Colonic mucosa (tissue), 4 donors: Measurements from ENCODE around the gene PDE4D. TPM values are rescaled to one million over a fixed set of nuclear protein-coding genes. Genes with fewer than 3 reads are reported as not detected.

Experiments
- DNase-seq: peaks from one replicate; pipeline ENCODE4 v3.0.0-alpha.2; 2020
- H3K27ac ChIP-seq: fragments of 200-600 bp; one replicate; pipeline ENCODE4 v1.8.0; 2021
- H3K27me3 ChIP-seq: fragments of 200-600 bp; one replicate; pipeline ENCODE4 v1.8.0; 2021
- H3K36me3 ChIP-seq: fragments of 200-600 bp; one replicate; pipeline ENCODE4 v1.8.0; 2021
- H3K4me1 ChIP-seq: fragments of 200-600 bp; one replicate; pipeline ENCODE4 v1.8.0; 2021; ENCODE audit warnings: mild to moderate bottlenecking
- H3K4me3 ChIP-seq: fragments of 200-600 bp; one replicate; pipeline ENCODE4 v1.8.0; 2021
- H3K9ac ChIP-seq, 2 donors: one replicate each; pipeline ENCODE4 v1.7.0; 2013; ENCODE audit warnings: control low read depth in 2 of 2, low read depth in 2 of 2, low read length in 2 of 2
- H3K9me3 ChIP-seq: fragments of 200-600 bp; one replicate; pipeline ENCODE4 v1.8.0; 2021
- CTCF ChIP-seq: fragments of 200-600 bp; IDR thresholded peaks from one replicate; pipeline ENCODE4 v1.8.0; 2022; ENCODE audit warnings: antibody characterized with exemption, mild to moderate bottlenecking
- intact Hi-C: fragments of 100-400 bp; cut with DNase I; formaldehyde crosslinking; loops from one replicate; pipeline ENCODE4 v1.14.1; 2022
- total RNA-seq, 2 donors: library from RNA; stranded (reverse); fragmentation: NEBNext Ultra II Directional in 1 of 2; extraction: Animal tissue kit (Norgen Biotek cat#: 25700) in 1 of 2; gene quantifications; one replicate each; pipeline ENCODE4 v1.2.1, GENCODE V29; 2021
- donor health status: healthy.
- donor health status: DM: no; HTN: no; CAD: no.
- donor health status: DM: no; HTN: no; CAD: no.

PDE4D gene
- total RNA-seq, 2 donors from 2014 or later = 23.1 to 53.7 TPM

GRCh38 chr5:59516161-59516560 lies 377.4 kb downstream of the PDE4D start:
- DNase-seq = no peak
- intact Hi-C loops = no loop called here
- no peak overlapping the region for H3K27ac ChIP-seq
- no peaks in the 10 kb centered on the region for H3K4me1 ChIP-seq
- H3K27me3 ChIP-seq = no peaks in the 10 kb centered on the region
- TF ChIP-seq CTCF = no peak
- H3K4me3 ChIP-seq = no peak overlapping the region
- H3K9ac ChIP-seq = no peak overlapping the region
- H3K36me3 ChIP-seq = no peaks in the 10 kb centered on the region
- H3K9me3 ChIP-seq = no peaks in the 10 kb centered on the region

GRCh38 chr5:59506285-59506877 lies 387.1 kb downstream of the PDE4D start:
- Histone ChIP-seq H3K27me3 (no peaks in the 10 kb centered on the region), H3K27ac (no peak overlapping the region), H3K36me3 (no peaks in the 10 kb centered on the region), H3K9me3 (no peaks in the 10 kb centered on the region), H3K9ac (no peak overlapping the region), H3K4me1 (no peaks in the 10 kb centered on the region), H3K4me3 (no peak overlapping the region)
- DNase-seq = no peak
- peak; percentile 43 for TF ChIP-seq CTCF
- intact Hi-C loops = loop anchor here (5.0 kb wide), 1 partner anchor 161 kb away; no protein-coding TSS in a partner anchor

GRCh38 chr5:59504043-59504442 lies 389.5 kb downstream of the PDE4D start:
- Histone ChIP-seq H3K27ac (no peak overlapping the region), H3K9ac (no peak overlapping the region), H3K4me3 (no peak overlapping the region), H3K9me3 (no peaks in the 10 kb centered on the region), H3K36me3 (no peaks in the 10 kb centered on the region), H3K4me1 (no peaks in the 10 kb centered on the region), H3K27me3 (no peaks in the 10 kb centered on the region)
- intact Hi-C loops = loop anchor here (5.0 kb wide), 1 partner anchor 112 kb away; no protein-coding TSS in a partner anchor
- TF ChIP-seq CTCF = no peak
- no peak for DNase-seq

GRCh38 chr5:59503220-59503619 lies 390.3 kb downstream of the PDE4D start:
- intact Hi-C loops = loop anchor here (5.0 kb wide), 1 partner anchor 111 kb away; no protein-coding TSS in a partner anchor
- Histone ChIP-seq H3K36me3 (no peaks in the 10 kb centered on the region), H3K27me3 (no peaks in the 10 kb centered on the region), H3K4me3 (no peak overlapping the region), H3K9ac (no peak overlapping the region), H3K4me1 (no peaks in the 10 kb centered on the region), H3K27ac (no peak overlapping the region), H3K9me3 (no peaks in the 10 kb centered on the region)
- no peak for DNase-seq
- TF ChIP-seq CTCF = no peak

- intact Hi-C loops = loop anchor here (5.0 kb wide), 1 partner anchor 109 kb away; no protein-coding TSS in a partner anchor
- Histone ChIP-seq H3K36me3 (no peaks in the 10 kb centered on the region), H3K9ac (no peak overlapping the region)
Observed at GRCh38 chr5:59501316-59501715, 392.2 kb downstream of the PDE4D start.

More at GRCh38 chr5:59501316-59501715, 392.2 kb downstream of the PDE4D start:
- no peak for DNase-seq
- H3K9me3 ChIP-seq = no peaks in the 10 kb centered on the region
- H3K4me1 ChIP-seq = no peaks in the 10 kb centered on the region
- TF ChIP-seq CTCF = no peak
- H3K27me3 ChIP-seq = no peaks in the 10 kb centered on the region
- no peak overlapping the region for H3K4me3 ChIP-seq
- H3K27ac ChIP-seq = no peak overlapping the region
